ENCODE results near the gene PPFIBP2. TPM values are rescaled to one million over a fixed set of nuclear protein-coding genes. Genes with fewer than 3 reads are reported as not detected.

PPFIBP2 gene
- total RNA-seq, 1 experiment from 2014 or later, result 13.9 TPM

GRCh38 chr11:7636350-7636749, 122.6 kb downstream of the PPFIBP2 start:
- Histone ChIP-seq H3K27ac (no peak overlapping the region), H3K4me1 (replicated peaks; ENCODE audit: insufficient read depth) (no peaks in the 10 kb centered on the region), H4K20me1 (ENCODE audit: insufficient read depth) (no peaks in the 10 kb centered on the region), H3K9me2 (ENCODE audit: insufficient read depth) (no peaks in the 10 kb centered on the region), H2AFZ (no peak overlapping the region), H3K4me2 (no peak overlapping the region), H3K36me3 (ENCODE audit: low read depth) (no peaks in the 10 kb centered on the region), H3K79me2 (ENCODE audit: low read depth) (no peaks in the 10 kb centered on the region), H3K4me3 (no peak overlapping the region), H3K27me3 (ENCODE audit: insufficient read depth, low read depth) (no peaks in the 10 kb centered on the region), H3K9me3 (ENCODE audit: insufficient read depth, low read depth) (no peaks in the 10 kb centered on the region), H3F3A (ENCODE audit: insufficient read depth, low read depth) (no peaks in the 10 kb centered on the region)
- no peak for DNase-seq
- TF ChIP-seq CTCF (conservative IDR thresholded peaks at IDR 0.05) (no peak), EZH2 (IDR thresholded peaks at IDR 0.05; ENCODE audit: low read depth) (no peak)
- intact Hi-C loops (cut with micrococcal nuclease; ENCODE audit: unreplicated experiment), result no loop called here
- BruUV-seq (replicated peaks), result no TSS peak
- ChIA-PET POLR2A (ENCODE audit: unreplicated experiment) (no interaction called here), CTCF (no interaction called here)

GRCh38 chr11:7637447-7638157, 123.8 kb downstream of the PPFIBP2 start:
- no peak overlapping the region for H3K4me2 ChIP-seq
- DNase-seq, result no peak
- TF ChIP-seq CTCF (conservative IDR thresholded peaks at IDR 0.05) (no peak), EZH2 (IDR thresholded peaks at IDR 0.05; ENCODE audit: low read depth) (no peak)

GRCh38 chr11:7638710-7639642, 125.2 kb downstream of the PPFIBP2 start:
- TF ChIP-seq EZH2 (IDR thresholded peaks at IDR 0.05; ENCODE audit: low read depth) (no peak), CTCF (conservative IDR thresholded peaks at IDR 0.05) (no peak)
- no peaks in the 10 kb centered on the region for H3K36me3 ChIP-seq (ENCODE audit: low read depth)
- H3K4me2 ChIP-seq, result no peak overlapping the region
- H3K27me3 ChIP-seq (ENCODE audit: insufficient read depth, low read depth), result no peaks in the 10 kb centered on the region
- no peaks in the 10 kb centered on the region for H3K79me2 ChIP-seq (ENCODE audit: low read depth)
- no peak for DNase-seq
- no peaks in the 10 kb centered on the region for H3K9me2 ChIP-seq (ENCODE audit: insufficient read depth)
- intact Hi-C loops (cut with micrococcal nuclease; ENCODE audit: unreplicated experiment), result no loop called here
- no peaks in the 10 kb centered on the region for H3K9me3 ChIP-seq (ENCODE audit: insufficient read depth, low read depth)
- H3F3A ChIP-seq (ENCODE audit: insufficient read depth, low read depth), result no peaks in the 10 kb centered on the region
- no peak overlapping the region for H3K27ac ChIP-seq
- H2AFZ ChIP-seq, result no peak overlapping the region
- no peak overlapping the region for H3K4me3 ChIP-seq
- H4K20me1 ChIP-seq (ENCODE audit: insufficient read depth), result no peaks in the 10 kb centered on the region
- ChIA-PET CTCF (no interaction called here), POLR2A (ENCODE audit: unreplicated experiment) (no interaction called here)
- 0 out of 2 replicates have a peak, but pooled peaks cover 4% of the 10 kb centered on the region for H3K4me1 ChIP-seq (replicated peaks; ENCODE audit: insufficient read depth)
- no TSS peak for BruUV-seq (replicated peaks)

More at GRCh38 chr11:7637447-7638157, 123.8 kb downstream of the PPFIBP2 start:
- POLR2A ChIA-PET (ENCODE audit: unreplicated experiment), result no interaction called here
- CTCF ChIA-PET, result no interaction called here
- H3K9me3 ChIP-seq (ENCODE audit: insufficient read depth, low read depth), result no peaks in the 10 kb centered on the region
- no TSS peak for BruUV-seq (replicated peaks)
- H3K79me2 ChIP-seq (ENCODE audit: low read depth), result no peaks in the 10 kb centered on the region
- H3K9me2 ChIP-seq (ENCODE audit: insufficient read depth), result no peaks in the 10 kb centered on the region
- H2AFZ ChIP-seq, result no peak overlapping the region
- intact Hi-C loops (cut with micrococcal nuclease; ENCODE audit: unreplicated experiment), result no loop called here
- no peaks in the 10 kb centered on the region for H3K27me3 ChIP-seq (ENCODE audit: insufficient read depth, low read depth)
- no peaks in the 10 kb centered on the region for H3F3A ChIP-seq (ENCODE audit: insufficient read depth, low read depth)
- no peak overlapping the region for H3K27ac ChIP-seq
- H4K20me1 ChIP-seq (ENCODE audit: insufficient read depth), result no peaks in the 10 kb centered on the region
- no peak overlapping the region for H3K4me3 ChIP-seq
- H3K4me1 ChIP-seq (replicated peaks; ENCODE audit: insufficient read depth), result no peaks in the 10 kb centered on the region
- H3K36me3 ChIP-seq (ENCODE audit: low read depth), result no peaks in the 10 kb centered on the region
